Lung (tissue), 12 donors: ENCODE measurements around the gene FUNDC2. TPM values are rescaled to one million over a fixed set of nuclear protein-coding genes. Genes with fewer than 3 reads are reported as not detected.

ENCODE experiments used
- ATAC-seq: fragments of 200-7000 bp; cut with Tn5 transposase; one replicate; pipeline ENCODE4 v1.9.1; 2020; ENCODE audit warnings: moderate number of reproducible peaks; ENCODE audit not compliant: insufficient read depth, low FRiP score
- DNase-seq, 3 donors: peaks; one replicate each; pipeline ENCODE4 v3.0.0-alpha.2; 2013 to 2017
- H3K27ac ChIP-seq, 2 donors: one replicate each; pipeline ENCODE4 v1.5.1; 2013; ENCODE audit warnings: mild to moderate bottlenecking in 2 of 2, moderate library complexity in 2 of 2, control low read depth in 1 of 2, inconsistent platforms in 1 of 2, low read depth in 1 of 2, low read length in 1 of 2
- H3K27me3 ChIP-seq, 3 donors: one replicate each; pipeline ENCODE4 v1.5.1; 2013; ENCODE audit warnings: low read length in 2 of 3; ENCODE audit not compliant: control insufficient read depth in 3 of 3, insufficient read depth in 3 of 3
- H3K36me3 ChIP-seq, 4 donors: one replicate each; pipeline ENCODE4 v1.5.1; 2013; ENCODE audit warnings: low read length in 4 of 4, mild to moderate bottlenecking in 1 of 4, moderate library complexity in 1 of 4; ENCODE audit not compliant: control insufficient read depth in 4 of 4, insufficient read depth in 4 of 4
- H3K4me1 ChIP-seq, 5 donors: one replicate each; pipeline ENCODE4 v1.5.1; 2013; ENCODE audit warnings: low read length in 5 of 5, mild to moderate bottlenecking in 2 of 5, moderate library complexity in 1 of 5; ENCODE audit not compliant: control insufficient read depth in 5 of 5, insufficient read depth in 5 of 5
- H3K4me3 ChIP-seq: one replicate; pipeline ENCODE4 v1.5.1; 2013; ENCODE audit warnings: mild to moderate bottlenecking, control low read depth, moderate library complexity
- H3K9ac ChIP-seq, 2 donors: one replicate each; pipeline ENCODE4 v1.5.1; 2013; ENCODE audit warnings: low read length in 2 of 2, control low read depth in 1 of 2; ENCODE audit not compliant: insufficient read depth in 1 of 2
- H3K9me3 ChIP-seq, 4 donors: one replicate each; pipeline ENCODE4 v1.5.1; 2013; ENCODE audit warnings: low read length in 3 of 4, mild to moderate bottlenecking in 1 of 4, moderate library complexity in 1 of 4; ENCODE audit not compliant: control insufficient read depth in 4 of 4, insufficient read depth in 3 of 4
- CTCF ChIP-seq: IDR thresholded peaks from 2 replicates; pipeline ENCODE4 v1.5.1; 2012; ENCODE audit warnings: mild to moderate bottlenecking; ENCODE audit errors: control extremely low read depth, extremely low read depth
- polyA plus RNA-seq, 2 donors: library from polyadenylated mRNA; stranded (reverse); fragments of 200-250 nt; gene quantifications; one replicate each; pipeline ENCODE4 v1.2.1, GENCODE V29; 2013
- total RNA-seq, 2 donors: library from RNA; depleted of rRNA in 1 of 2; stranded (reverse); fragments of >200 nt in 1 of 2; gene quantifications; one replicate each; pipeline ENCODE4 v1.2.1, GENCODE V29; 2014 to 2021
- donor health status: control.
- donor health status: control.
- donor health status: Bipolar disorder and iron deficiency.
- donor health status: healthy.
- donor health status: DM: yes; HTN: yes; CAD: no.

Gene FUNDC2
- total and polyA plus RNA-seq, 4 donors: 43.5 to 106 (median 86.1) TPM

- H3K27me3 ChIP-seq: no peaks in the 10 kb centered on the region
- H3K27ac ChIP-seq: no peak overlapping the region
- H3K9ac ChIP-seq: no peak overlapping the region
- TF ChIP-seq CTCF: no peak
- peaks cover 0 to 2% (median 2%) of the 10 kb centered on the region in 4 donors for H3K36me3 ChIP-seq
- ATAC-seq: no peak
- H3K9me3 ChIP-seq: peaks cover 0 to 3% (median 0%) of the 10 kb centered on the region in 4 donors
- no peaks in the 10 kb centered on the region for H3K4me1 ChIP-seq
- DNase-seq: no peak
- no peak overlapping the region for H3K4me3 ChIP-seq
Observed at GRCh38 chrX:155108427-155108826, 81.8 kb downstream of the FUNDC2 start.

Other genes with a start within 250 kb of the FUNDC2 start
- 10 to 100 TPM; 51.5 to 61.4 TPM for gene MPP1, start 221.4 kb upstream of the FUNDC2 start, total RNA-seq
- 100 to 1,000 TPM in 1 of 2 donors, 10 to 100 TPM in 1; 18.6 to 132 TPM for gene MPP1, start 221.4 kb upstream of the FUNDC2 start, polyA plus RNA-seq
- under 1 TPM in 1 of 2 donors, not detected in 1; 0.28 TPM for gene SMIM9, start 192.2 kb upstream of the FUNDC2 start, total RNA-seq
- gene SMIM9, start 192.2 kb upstream of the FUNDC2 start, polyA plus RNA-seq: not detected
- gene F8A1, start 140.5 kb upstream of the FUNDC2 start, total RNA-seq: 10 to 100 TPM in 1 of 2 donors, 1 to 10 TPM in 1; 3.2 to 58.0 TPM
- 10 to 100 TPM; 23.0 to 33.9 TPM for gene F8A1, start 140.5 kb upstream of the FUNDC2 start, polyA plus RNA-seq
- gene F8, start 4.1 kb upstream of the FUNDC2 start, total RNA-seq: 10 to 100 TPM in 1 of 2 donors, 1 to 10 TPM in 1; 6.1 to 38.1 TPM
- 1 to 10 TPM; 6.1 to 9.0 TPM for gene F8, start 4.1 kb upstream of the FUNDC2 start, polyA plus RNA-seq
- 1 to 10 TPM; 4.3 to 9.5 TPM for gene CMC4, start 44.3 kb downstream of the FUNDC2 start, total RNA-seq
- gene CMC4, start 44.3 kb downstream of the FUNDC2 start, polyA plus RNA-seq: 10 to 100 TPM in 1 of 2 donors, 1 to 10 TPM in 1; 7.3 to 15.7 TPM
- gene MTCP1, start 44.3 kb downstream of the FUNDC2 start, total RNA-seq: 10 to 100 TPM; 10.7 to 16.5 TPM
- 10 to 100 TPM in 1 of 2 donors, 1 to 10 TPM in 1; 7.6 to 60.2 TPM for gene MTCP1, start 44.3 kb downstream of the FUNDC2 start, polyA plus RNA-seq
- 10 to 100 TPM; 13.7 to 17.9 TPM for gene BRCC3, start 44.7 kb downstream of the FUNDC2 start, total RNA-seq
- 10 to 100 TPM in 1 of 2 donors, 1 to 10 TPM in 1; 7.9 to 13.1 TPM for gene BRCC3, start 44.7 kb downstream of the FUNDC2 start, polyA plus RNA-seq
- 10 to 100 TPM; 36.6 to 50.7 TPM for gene VBP1, start 189.6 kb downstream of the FUNDC2 start, total RNA-seq
- 10 to 100 TPM; 21.7 to 32.4 TPM for gene VBP1, start 189.6 kb downstream of the FUNDC2 start, polyA plus RNA-seq
- under 1 TPM; 0.63 to 0.83 TPM for gene RAB39B, start 237.6 kb downstream of the FUNDC2 start, total RNA-seq
- gene RAB39B, start 237.6 kb downstream of the FUNDC2 start, polyA plus RNA-seq: under 1 TPM; 0.28 to 0.35 TPM